ENCODE measurements around the gene ASCC1. TPM values are rescaled to one million over a fixed set of nuclear protein-coding genes. Genes with fewer than 3 reads are reported as not detected.

The ASCC1 gene
- total and polyA plus RNA-seq, 2 of the 13 experiments (the other 11 are each of a cell fraction or from before 2014, with no cell fraction given), result 21.6 to 30.1 TPM

DNA sequence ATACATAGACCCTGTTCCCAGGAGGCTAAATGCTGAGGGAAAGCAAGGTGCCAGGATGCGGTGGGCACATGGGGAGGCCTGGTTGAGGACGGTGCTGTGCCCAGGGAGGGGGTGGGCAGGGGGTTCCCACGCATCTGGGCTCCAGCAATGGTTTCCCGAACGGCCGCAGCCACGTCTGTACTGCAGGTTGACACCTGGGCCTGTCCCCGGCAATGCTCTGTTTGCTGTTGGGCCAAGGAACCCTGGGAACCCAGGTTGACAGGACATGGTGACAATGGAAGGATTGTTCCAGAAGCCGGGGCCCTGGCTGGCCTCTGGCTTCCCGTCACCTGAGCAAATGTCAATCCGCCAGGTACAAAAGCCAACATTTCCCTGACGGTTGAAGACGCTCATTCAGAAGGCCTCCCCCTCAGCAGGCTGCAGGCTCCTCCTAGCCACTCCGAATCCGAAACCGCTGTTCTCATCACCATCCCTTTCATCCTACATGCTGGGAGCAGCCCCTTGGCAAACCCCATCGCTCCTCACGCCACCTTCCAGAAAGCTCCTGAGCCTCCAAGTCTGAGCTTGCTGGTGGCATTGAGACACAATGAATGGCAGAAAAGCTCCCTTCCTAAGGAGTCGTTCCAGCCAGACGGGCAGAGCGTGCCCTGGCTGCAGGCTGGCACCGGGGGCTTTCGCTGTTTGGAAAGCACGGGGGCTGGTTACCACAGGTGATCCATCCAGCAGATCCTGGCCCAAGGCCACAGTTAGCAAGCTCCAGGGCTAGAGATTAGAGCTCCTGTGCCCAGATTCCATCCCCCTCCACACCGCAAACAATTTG lies 158.9 kb downstream of the ASCC1 start (continued):
- TF ChIP-seq, protein P1, sequence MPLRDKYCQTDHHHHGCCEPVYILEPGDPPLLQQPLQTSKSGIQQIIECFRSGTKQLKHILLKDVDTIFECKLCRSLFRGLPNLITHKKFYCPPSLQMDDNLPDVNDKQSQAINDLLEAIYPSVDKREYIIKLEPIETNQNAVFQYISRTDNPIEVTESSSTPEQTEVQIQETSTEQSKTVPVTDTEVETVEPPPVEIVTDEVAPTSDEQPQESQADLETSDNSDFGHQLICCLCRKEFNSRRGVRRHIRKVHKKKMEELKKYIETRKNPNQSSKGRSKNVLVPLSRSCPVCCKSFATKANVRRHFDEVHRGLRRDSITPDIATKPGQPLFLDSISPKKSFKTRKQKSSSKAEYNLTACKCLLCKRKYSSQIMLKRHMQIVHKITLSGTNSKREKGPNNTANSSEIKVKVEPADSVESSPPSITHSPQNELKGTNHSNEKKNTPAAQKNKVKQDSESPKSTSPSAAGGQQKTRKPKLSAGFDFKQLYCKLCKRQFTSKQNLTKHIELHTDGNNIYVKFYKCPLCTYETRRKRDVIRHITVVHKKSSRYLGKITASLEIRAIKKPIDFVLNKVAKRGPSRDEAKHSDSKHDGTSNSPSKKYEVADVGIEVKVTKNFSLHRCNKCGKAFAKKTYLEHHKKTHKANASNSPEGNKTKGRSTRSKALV (CRISPR knock-in tag; IDR thresholded peaks at IDR 0.05), result 0 out of 2 replicates have a peak, but pooled peaks have one; percentile 43
- TF ChIP-seq MIER3 (CRISPR knock-in tag; IDR thresholded peaks at IDR 0.05; ENCODE audit: borderline replicate concordance) (peak; percentile 21; the same call in 1 of the 2 replicates), YEATS4 (CRISPR knock-in tag; IDR thresholded peaks at IDR 0.05; ENCODE audit: borderline replicate concordance) (peak; percentile 38; the same call in 1 of the 2 replicates), ZNF350 (CRISPR knock-in tag; IDR thresholded peaks at IDR 0.05; ENCODE audit: borderline replicate concordance, low read depth) (peak; percentile 9; the same call in 1 of the 2 replicates), RFXAP (CRISPR knock-in tag; IDR thresholded peaks at IDR 0.05; ENCODE audit: borderline replicate concordance) (peak; percentile 80; the same call in 1 of the 2 replicates), ETV5 (CRISPR knock-in tag; IDR thresholded peaks at IDR 0.05; ENCODE audit: borderline replicate concordance) (peak; percentile 87; the same call in 1 of the 2 replicates), ZKSCAN8 (CRISPR knock-in tag; IDR thresholded peaks at IDR 0.05; ENCODE audit: borderline replicate concordance) (peak; percentile 67; the same call in 1 of the 2 replicates), ZNF256 (CRISPR knock-in tag; conservative IDR thresholded peaks at IDR 0.05) (0 out of 2 replicates have a peak, but pooled peaks have one; percentile 39), POLR2G (IDR thresholded peaks at IDR 0.05; ENCODE audit: low read depth, low read length) (peak; percentile 42), ZNF230 (CRISPR knock-in tag; IDR thresholded peaks at IDR 0.05) (no peak), ZBTB49 (CRISPR knock-in tag; IDR thresholded peaks at IDR 0.05; ENCODE audit: borderline replicate concordance) (no peak), ZNF557 (CRISPR knock-in tag; IDR thresholded peaks at IDR 0.05) (0 out of 2 replicates have a peak, but pooled peaks have one; percentile 45), ZNF792 (CRISPR knock-in tag; IDR thresholded peaks at IDR 0.05) (peak; percentile 30; the same call in 1 of the 2 replicates), YY1 (IDR thresholded peaks at IDR 0.05; ENCODE audit: insufficient read depth, insufficient replicate concordance, low read depth, low read length) (peak; percentile 49), KDM2A (CRISPR knock-in tag; IDR thresholded peaks at IDR 0.05; ENCODE audit: borderline replicate concordance, low read depth) (peak; percentile 46; the same call in 1 of the 2 replicates), ZNF280B (CRISPR knock-in tag; IDR thresholded peaks at IDR 0.05; ENCODE audit: borderline replicate concordance) (peak; percentile 63; the same call in 1 of the 2 replicates), ZNF224 (CRISPR knock-in tag; IDR thresholded peaks at IDR 0.05) (0 out of 2 replicates have a peak, but pooled peaks have one; percentile 60)
- TF ChIP-seq, protein P2, sequence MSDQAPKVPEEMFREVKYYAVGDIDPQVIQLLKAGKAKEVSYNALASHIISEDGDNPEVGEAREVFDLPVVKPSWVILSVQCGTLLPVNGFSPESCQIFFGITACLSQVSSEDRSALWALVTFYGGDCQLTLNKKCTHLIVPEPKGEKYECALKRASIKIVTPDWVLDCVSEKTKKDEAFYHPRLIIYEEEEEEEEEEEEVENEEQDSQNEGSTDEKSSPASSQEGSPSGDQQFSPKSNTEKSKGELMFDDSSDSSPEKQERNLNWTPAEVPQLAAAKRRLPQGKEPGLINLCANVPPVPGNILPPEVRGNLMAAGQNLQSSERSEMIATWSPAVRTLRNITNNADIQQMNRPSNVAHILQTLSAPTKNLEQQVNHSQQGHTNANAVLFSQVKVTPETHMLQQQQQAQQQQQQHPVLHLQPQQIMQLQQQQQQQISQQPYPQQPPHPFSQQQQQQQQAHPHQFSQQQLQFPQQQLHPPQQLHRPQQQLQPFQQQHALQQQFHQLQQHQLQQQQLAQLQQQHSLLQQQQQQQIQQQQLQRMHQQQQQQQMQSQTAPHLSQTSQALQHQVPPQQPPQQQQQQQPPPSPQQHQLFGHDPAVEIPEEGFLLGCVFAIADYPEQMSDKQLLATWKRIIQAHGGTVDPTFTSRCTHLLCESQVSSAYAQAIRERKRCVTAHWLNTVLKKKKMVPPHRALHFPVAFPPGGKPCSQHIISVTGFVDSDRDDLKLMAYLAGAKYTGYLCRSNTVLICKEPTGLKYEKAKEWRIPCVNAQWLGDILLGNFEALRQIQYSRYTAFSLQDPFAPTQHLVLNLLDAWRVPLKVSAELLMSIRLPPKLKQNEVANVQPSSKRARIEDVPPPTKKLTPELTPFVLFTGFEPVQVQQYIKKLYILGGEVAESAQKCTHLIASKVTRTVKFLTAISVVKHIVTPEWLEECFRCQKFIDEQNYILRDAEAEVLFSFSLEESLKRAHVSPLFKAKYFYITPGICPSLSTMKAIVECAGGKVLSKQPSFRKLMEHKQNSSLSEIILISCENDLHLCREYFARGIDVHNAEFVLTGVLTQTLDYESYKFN (CRISPR knock-in tag; conservative IDR thresholded peaks at IDR 0.05), result peak; percentile 72

Measured in HepG2 (cell line).